Loucy (cell line): ENCODE results near the gene C3orf85.
"Not testable (repeated sequence)": the region's sequence is repeated elsewhere in the genome, so short reads cannot be mapped to it uniquely, and the experiment has no call there.

ENCODE experiments used
- H2AFZ ChIP-seq: fragments of 200-600 bp; sonication (generic); 2 replicates; pipeline ENCODE4 v1.6.0; 2016; ENCODE audit warnings: antibody characterized with exemption, mild to moderate bottlenecking, low read length, moderate library complexity
- H3F3A ChIP-seq: fragments of 200-600 bp; 2 replicates; pipeline ENCODE4 v1.6.0; 2016; ENCODE audit warnings: antibody characterized with exemption, low read depth, mild to moderate bottlenecking
- H3K27me3 ChIP-seq: fragments of 200-600 bp; sonication (generic); 2 replicates; pipeline ENCODE4 v1.6.1; 2014; ENCODE audit warnings: low read length, mild to moderate bottlenecking; ENCODE audit not compliant: insufficient read depth, poor library complexity, severe bottlenecking
- H3K36me3 ChIP-seq: fragments of 200-600 bp; sonication (generic); 2 replicates; pipeline ENCODE4 v1.6.1; 2016; ENCODE audit warnings: low read length; ENCODE audit not compliant: insufficient read depth
- H3K4me1 ChIP-seq: fragments of 200-600 bp; sonication (generic); 2 replicates; pipeline ENCODE4 v1.5.1; 2014; ENCODE audit warnings: low read length, mild to moderate bottlenecking; ENCODE audit not compliant: insufficient read depth, poor library complexity, severe bottlenecking
- H3K4me2 ChIP-seq: fragments of 200-600 bp; sonication (generic); 2 replicates; pipeline ENCODE4 v1.6.0; 2014; ENCODE audit warnings: antibody characterized with exemption, low read length, low read depth, mild to moderate bottlenecking; ENCODE audit not compliant: poor library complexity, severe bottlenecking
- H3K4me3 ChIP-seq: fragments of 200-600 bp; sonication (generic); 2 replicates; pipeline ENCODE4 v1.5.1; 2014; ENCODE audit warnings: low read length, mild to moderate bottlenecking, mixed read lengths; ENCODE audit not compliant: poor library complexity, severe bottlenecking
- H3K79me2 ChIP-seq: fragments of 200-600 bp; sonication (generic); 2 replicates; pipeline ENCODE4 v1.6.1; 2014; ENCODE audit warnings: low read length; ENCODE audit not compliant: insufficient read depth
- H3K9ac ChIP-seq: fragments of 200-600 bp; sonication (generic); 2 replicates; pipeline ENCODE4 v1.6.0; 2014; ENCODE audit warnings: mild to moderate bottlenecking, low read depth, low read length, moderate library complexity; ENCODE audit not compliant: poor library complexity, severe bottlenecking
- H3K9me2 ChIP-seq: fragments of 200-600 bp; sonication (generic); replicated peaks from 2 replicates; pipeline ENCODE4 v1.6.1; 2016; ENCODE audit warnings: low read depth, low read length, mixed read lengths
- H3K9me3 ChIP-seq: fragments of 200-600 bp; sonication (generic); 2 replicates; pipeline ENCODE4 v1.6.1; 2014; ENCODE audit warnings: mild to moderate bottlenecking, antibody characterized with exemption, low read length, low read depth; ENCODE audit not compliant: insufficient read depth
- H4K20me1 ChIP-seq: fragments of 200-600 bp; sonication (generic); 2 replicates; pipeline ENCODE4 v1.6.0; 2014; ENCODE audit warnings: antibody characterized with exemption, low read length, mild to moderate bottlenecking; ENCODE audit not compliant: insufficient read depth, poor library complexity, severe bottlenecking
- CTCF ChIP-seq: fragments of 200-600 bp; sonication (generic); conservative IDR thresholded peaks from 2 replicates; pipeline ENCODE4 v1.5.1; 2014; ENCODE audit warnings: mild to moderate bottlenecking, antibody characterized with exemption, low read length
- EZH2phosphoT487 ChIP-seq: fragments of 200-600 bp; IDR thresholded peaks from 2 replicates; pipeline ENCODE4 v1.6.1; 2018; ENCODE audit warnings: antibody characterized with exemption, mild to moderate bottlenecking, moderate library complexity, borderline replicate concordance

Gene C3orf85

GRCh38 chr3:109127553-109127952 is 9.0 kb upstream of the C3orf85 start:
- Histone ChIP-seq H3K9me3 (no peaks in the 10 kb centered on the region), H3K27me3 (no peaks in the 10 kb centered on the region)

GRCh38 chr3:109131276-109131675 is 5.2 kb upstream of the C3orf85 start:
- H3F3A ChIP-seq = no peaks in the 10 kb centered on the region
- H4K20me1 ChIP-seq = no peaks in the 10 kb centered on the region
- no peaks in the 10 kb centered on the region for H3K27me3 ChIP-seq
- H3K79me2 ChIP-seq = no peaks in the 10 kb centered on the region
- H3K4me3 ChIP-seq = no peak overlapping the region
- TF ChIP-seq CTCF (no peak), EZH2phosphoT487 (no peak)
- no peak overlapping the region for H3K4me2 ChIP-seq
- H2AFZ ChIP-seq = no peak overlapping the region
- no peak overlapping the region for H3K9ac ChIP-seq
- H3K9me3 ChIP-seq = no peaks in the 10 kb centered on the region
- no peaks in the 10 kb centered on the region for H3K4me1 ChIP-seq
- H3K36me3 ChIP-seq = no peaks in the 10 kb centered on the region
- H3K9me2 ChIP-seq = no peaks in the 10 kb centered on the region

More at GRCh38 chr3:109127553-109127952, 9.0 kb upstream of the C3orf85 start:
- H3F3A ChIP-seq = no peaks in the 10 kb centered on the region
- TF ChIP-seq CTCF = no peak
- TF ChIP-seq EZH2phosphoT487 = no peak
- H3K4me3 ChIP-seq = no peak overlapping the region
- H3K9ac ChIP-seq = no peak overlapping the region
- no peaks in the 10 kb centered on the region for H4K20me1 ChIP-seq
- no peaks in the 10 kb centered on the region for H3K9me2 ChIP-seq
- no peak overlapping the region for H2AFZ ChIP-seq
- H3K79me2 ChIP-seq = no peaks in the 10 kb centered on the region
- no peaks in the 10 kb centered on the region for H3K36me3 ChIP-seq
- H3K4me2 ChIP-seq = no peak overlapping the region
- H3K4me1 ChIP-seq = no peaks in the 10 kb centered on the region

GRCh38 chr3:109132801-109133473 is 3.6 kb upstream of the C3orf85 start:
- no peak overlapping the region for H2AFZ ChIP-seq
- H3F3A ChIP-seq = no peaks in the 10 kb centered on the region
- TF ChIP-seq CTCF (no peak), EZH2phosphoT487 (no peak)
- H3K9ac ChIP-seq = no peak overlapping the region
- peaks cover under 1% of the 10 kb centered on the region for H3K4me1 ChIP-seq
- no peaks in the 10 kb centered on the region for H3K27me3 ChIP-seq
- H3K9me2 ChIP-seq = no peaks in the 10 kb centered on the region
- H3K79me2 ChIP-seq = no peaks in the 10 kb centered on the region
- H4K20me1 ChIP-seq = no peaks in the 10 kb centered on the region
- H3K4me2 ChIP-seq = no peak overlapping the region
- no peak overlapping the region for H3K4me3 ChIP-seq
- H3K36me3 ChIP-seq = no peaks in the 10 kb centered on the region
- H3K9me3 ChIP-seq = no peaks in the 10 kb centered on the region

- H3K36me3 ChIP-seq, H2AFZ ChIP-seq, H3F3A ChIP-seq, H3K79me2 ChIP-seq, H3K4me2 ChIP-seq, H4K20me1 ChIP-seq, H3K4me3 ChIP-seq, H3K27me3 ChIP-seq, H3K4me1 ChIP-seq, H3K9me3 ChIP-seq, H3K9me2 ChIP-seq, H3K9ac ChIP-seq: not testable (repeated sequence)
Measured at GRCh38 chr3:109133474-109133816, 3.1 kb upstream of the C3orf85 start.
